ENCODE measurements around the gene RNF43.

DNA sequence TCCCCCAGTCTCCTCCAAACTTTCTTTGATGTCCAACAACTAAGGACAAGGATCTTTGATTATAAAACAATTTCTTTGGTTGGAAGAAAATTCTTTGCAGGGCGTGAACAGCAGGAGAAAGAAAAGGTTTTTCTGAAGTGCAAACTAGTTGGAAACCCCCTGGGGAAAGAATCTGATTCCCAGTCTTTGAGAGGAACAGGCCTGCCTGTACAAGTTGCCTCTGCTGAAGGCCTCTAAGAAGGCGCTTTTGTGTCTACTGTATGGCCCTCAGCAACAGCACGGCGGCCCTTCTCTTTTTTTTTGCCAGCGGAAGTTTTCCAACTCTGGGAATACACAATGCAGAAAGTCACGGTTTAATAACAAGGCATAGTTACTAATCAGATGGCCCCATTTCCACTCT lies 14.0 kb downstream of the RNF43 start:
- TF ChIP-seq CTCF (IDR thresholded peaks at IDR 0.05), result no peak
- no peak for TF ChIP-seq POLR2A (IDR thresholded peaks at IDR 0.05)
